A549 (cell line): ENCODE measurements around the gene SLC12A7. TPM values are rescaled to one million over a fixed set of nuclear protein-coding genes. Genes with fewer than 3 reads are reported as not detected.
A peak's percentile ranks its signal among the peaks of the same experiment; 100 is the strongest.

Experiments
- ATAC-seq, 2 experiments: fragments of 200-7000 bp in 1 of 2; fragments of >200 bp in 1 of 2; cut with Nextera tagmentation in 1 of 2; cut with Tn5 transposase in 1 of 2; 3 replicates each; pipeline versions ENCODE4 v1.8.0 to v1.9.1; 2018 to 2020; ENCODE audit warnings: mild to moderate bottlenecking in 1 of 2, moderate library complexity in 1 of 2
- CTCF ChIA-PET: fragments of 300-600 bp; sonication (Branson Sonifier 250); formaldehyde crosslinking; extraction: SDS; loops from one replicate; lab custom pipeline; 2021; ENCODE audit warnings: antibody characterized with exemption, inconsistent platforms; lab: Yijun Ruan, JAX
- POLR2A ChIA-PET: fragments of 350-600 bp; formaldehyde crosslinking; extraction: SDS; loops from one replicate; lab custom pipeline; 2021; ENCODE audit warnings: antibody characterized with exemption, inconsistent platforms; lab: Yijun Ruan, JAX
- DNase-seq, 2 experiments: peaks; one replicate each; pipeline versions ENCODE4 v3.0.0 to v3.0.0-alpha.2; 2011 to 2016; ENCODE audit warnings: low read depth in 1 of 2, low spot score in 1 of 2
- FAIRE-seq: peaks from 2 replicates; lab custom pipeline; 2011; peaks lifted over from hg19 to GRCh38; lab: Jason Lieb, UNC
- H3K27ac ChIP-seq, 2 experiments: fragments of >200 bp; sonication (Bioruptor Twin); formaldehyde crosslinking; 3 replicates each; pipeline ENCODE4 v1.5.1; 2016 to 2017
- H3K4me1 ChIP-seq: fragments of >200 bp; sonication (Bioruptor Twin); formaldehyde crosslinking; 3 replicates; pipeline ENCODE4 v1.6.1; 2016
- H3K4me2 ChIP-seq: fragments of >200 bp; sonication (Bioruptor Twin); formaldehyde crosslinking; 3 replicates; pipeline ENCODE4 v1.6.1; 2016
- H3K4me3 ChIP-seq: fragments of >200 bp; sonication (Bioruptor Twin); formaldehyde crosslinking; 3 replicates; pipeline ENCODE4 v1.5.1; 2016
- H3K9me3 ChIP-seq: fragments of >200 bp; sonication (Bioruptor Twin); formaldehyde crosslinking; 3 replicates; pipeline ENCODE4 v1.6.1; 2016
- BHLHE40 ChIP-seq: IDR thresholded peaks from 2 replicates; pipeline ENCODE4 v1.6.1; 2012; ENCODE audit warnings: low read depth, low read length, inconsistent platforms
- CHD2 ChIP-seq: fragments of 150-350 bp; IDR thresholded peaks from 2 replicates; pipeline ENCODE4 v1.6.1; 2014; ENCODE audit warnings: low read length; ENCODE audit not compliant: partially characterized antibody
- CHD4 ChIP-seq: fragments of 200-600 bp; sonication (generic); IDR thresholded peaks from 2 replicates; pipeline ENCODE4 v1.6.1; 2016; ENCODE audit warnings: antibody characterized with exemption, mild to moderate bottlenecking, borderline replicate concordance
- EHMT2 ChIP-seq: fragments of 200-600 bp; sonication (generic); IDR thresholded peaks from 2 replicates; pipeline ENCODE4 v1.6.1; 2016; ENCODE audit warnings: antibody characterized with exemption, low read depth, mild to moderate bottlenecking, moderate library complexity
- FOSL2 ChIP-seq, 2 experiments: fragments of 450-650 bp in 1 of 2; fragments of >200 bp in 1 of 2; sonication (Bioruptor Twin) in 1 of 2; formaldehyde crosslinking; IDR thresholded peaks; 2 replicates each; pipeline versions ENCODE4 v1.5.0 to v1.6.1; 2016 to 2020; ENCODE audit warnings: mild to moderate bottlenecking in 1 of 2, moderate library complexity in 1 of 2
- GATA3 ChIP-seq: IDR thresholded peaks from 2 replicates; pipeline ENCODE4 v1.6.1; 2012; ENCODE audit warnings: borderline replicate concordance
- HOXB13 ChIP-seq: fragments of 250-450 bp; sonication (Bioruptor Pico); IDR thresholded peaks from 2 replicates; pipeline ENCODE4 v1.5.0; 2020; ENCODE audit warnings: low read depth, mild to moderate bottlenecking, moderate library complexity
- HOXB5 ChIP-seq: fragments of 250-450 bp; sonication (Bioruptor Pico); IDR thresholded peaks from 2 replicates; pipeline ENCODE4 v1.5.0; 2020; ENCODE audit warnings: mild to moderate bottlenecking, moderate library complexity
- JUNB ChIP-seq: fragments of >200 bp; sonication (Bioruptor Twin); formaldehyde crosslinking; IDR thresholded peaks from 2 replicates; pipeline ENCODE4 v1.6.1; 2016
- MAFK ChIP-seq: fragments of 450-650 bp; IDR thresholded peaks from 2 replicates; pipeline ENCODE4 v1.6.1; 2014; ENCODE audit not compliant: partially characterized antibody
- PHF8 ChIP-seq: fragments of 200-600 bp; sonication (generic); IDR thresholded peaks from 2 replicates; pipeline ENCODE4 v1.6.1; 2016; ENCODE audit warnings: low read depth, mild to moderate bottlenecking, antibody characterized with exemption, moderate library complexity, borderline replicate concordance
- RAD21 ChIP-seq, 2 experiments: fragments of >200 bp in 1 of 2; sonication (Bioruptor Twin) in 1 of 2; formaldehyde crosslinking in 1 of 2; IDR thresholded peaks in 1 of 2; conservative IDR thresholded peaks in 1 of 2; 2 replicates in 1 of 2; 3 replicates in 1 of 2; pipeline ENCODE4 v1.6.1; 2012 to 2018; ENCODE audit warnings: inconsistent platforms in 1 of 2
- RFX5 ChIP-seq: fragments of 450-650 bp; IDR thresholded peaks from 2 replicates; pipeline ENCODE4 v1.7.1; 2014; ENCODE audit warnings: antibody characterized with exemption, mild to moderate bottlenecking, moderate library complexity
- SREBF2 ChIP-seq: fragments of 450-650 bp; IDR thresholded peaks from 2 replicates; pipeline ENCODE4 v1.6.1; 2014; ENCODE audit warnings: mild to moderate bottlenecking, moderate library complexity
- TFCP2L1 ChIP-seq: fragments of 250-450 bp; sonication (Bioruptor Pico); IDR thresholded peaks from 2 replicates; pipeline ENCODE4 v1.5.0; 2021; ENCODE audit warnings: mild to moderate bottlenecking
- TP53 ChIP-seq: fragments of 250-450 bp; sonication (Bioruptor Pico); IDR thresholded peaks from 2 replicates; pipeline ENCODE4 v1.5.0; 2021; ENCODE audit warnings: mild to moderate bottlenecking, moderate library complexity
- ZC3H11A ChIP-seq: fragments of 450-650 bp; IDR thresholded peaks from 2 replicates; pipeline ENCODE4 v1.6.1; 2014; ENCODE audit warnings: antibody characterized with exemption, mild to moderate bottlenecking
- WGBS: methylation state at CpG from one replicate; pipeline ENCODE4 v1.1.6; 2017; ENCODE audit errors: missing lambda C conversion rate; 5-methylcytosine and 5-hydroxymethylcytosine counted together
- polyA plus RNA-seq, 4 experiments: library from polyadenylated mRNA; depleted of rRNA in 3 of 4; stranded (reverse); fragments of >200 nt; fragmentation: RNase III in 1 of 4; extraction: RNeasy Plus Mini Kit Qiagen cat#74134 plus additional on column Dnase treatment in 1 of 4; gene quantifications; 2 replicates in 3 of 4; 3 replicates in 1 of 4; pipeline ENCODE4 v1.2.3, GENCODE V29; 2011 to 2017
- TF ChIP-seq, protein P1 (sequence below): fragments of >200 bp; sonication (Bioruptor Twin); formaldehyde crosslinking; IDR thresholded peaks from 3 replicates; pipeline ENCODE4 v1.6.1; 2016
- TF ChIP-seq, protein P2 (sequence below): IDR thresholded peaks from 2 replicates; pipeline ENCODE4 v1.6.1; 2012
- TF ChIP-seq, protein P3 (sequence below): fragments of 250-450 bp; sonication (Bioruptor Pico); IDR thresholded peaks from 2 replicates; pipeline ENCODE4 v1.5.0; 2021; ENCODE audit warnings: mild to moderate bottlenecking, moderate library complexity, borderline replicate concordance
- TF ChIP-seq, protein P4 (sequence below): fragments of 150-350 bp; IDR thresholded peaks from 2 replicates; pipeline ENCODE4 v1.6.1; 2014; ENCODE audit warnings: low read depth, mild to moderate bottlenecking, low read length

The SLC12A7 gene
- polyA plus RNA-seq, 2 of the 4 experiments (the other 2 are of a cell fraction) = 11.2 to 22.5 TPM

DNA sequence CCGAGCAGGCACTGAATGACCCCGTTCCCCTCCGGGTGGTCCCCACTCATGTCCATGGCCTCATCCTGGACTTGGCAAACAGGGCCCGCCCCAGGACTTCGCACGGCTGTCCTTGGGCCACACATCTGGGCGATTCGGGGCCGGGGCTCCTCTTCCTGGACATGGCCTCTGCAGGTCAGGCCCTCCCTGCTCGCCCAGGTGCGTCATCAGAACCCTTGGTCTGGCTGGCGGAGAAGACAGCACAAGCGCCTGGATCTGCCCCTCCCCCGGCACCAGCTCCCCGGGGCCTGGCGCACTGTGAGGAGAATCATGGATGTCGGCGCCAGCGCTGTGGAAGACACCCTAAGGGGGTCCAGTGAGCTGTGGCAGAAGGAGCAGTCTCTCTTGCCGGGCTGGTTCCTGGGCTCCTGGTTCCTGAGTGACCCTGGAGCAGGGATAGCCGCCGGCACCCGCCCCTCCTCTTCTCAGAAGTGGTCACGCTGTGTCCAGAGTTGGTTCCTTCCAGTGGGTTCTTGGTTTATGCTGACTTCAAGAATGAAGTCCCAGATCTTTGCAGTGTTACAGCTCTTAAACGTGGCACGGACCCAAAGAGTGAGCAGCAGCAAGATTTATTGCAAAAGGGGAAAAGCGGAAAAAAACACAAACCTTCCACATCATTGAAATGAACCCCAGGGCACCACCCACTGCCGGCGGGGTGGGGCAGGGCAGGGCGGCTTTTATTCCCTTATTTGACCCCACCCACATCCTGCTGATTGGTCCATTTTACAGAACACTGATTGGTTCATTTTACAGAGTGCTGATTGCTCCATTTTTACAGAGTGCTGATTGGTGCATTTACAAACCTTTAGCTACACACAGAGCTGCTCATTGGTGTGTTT, 25.9 kb upstream of the SLC12A7 start:
- Histone ChIP-seq H3K27ac (no peak overlapping the region), H3K9me3 (no peaks in the 10 kb centered on the region), H3K4me3 (no peak overlapping the region), H3K4me2 (no peak overlapping the region), H3K4me1 (peaks cover 5% of the 10 kb centered on the region; the same call in 2 of the 3 replicates)
- 83% methylated on average over 20 of the region's 30 CpGs for WGBS
- ChIA-PET CTCF (interaction anchor here (0.7 to 6.7 kb wide), 13 partner anchors 14 to 214 kb away, joined by 3 to 55 read pairs (median 6); no protein-coding TSS in a partner anchor), POLR2A (no interaction called here)
- ATAC-seq (peak in 1 of 2 experiments; percentile 16; a peak in 1 of 6 replicates), DNase-seq (peak in 1 of 2 experiments; percentile 36), FAIRE-seq (no peak)
- TF ChIP-seq FOSL2 (IDR thresholded peaks at IDR 0.05) (no peak), FOSL2 (CRISPR knock-in tag; IDR thresholded peaks at IDR 0.05) (no peak), MAFK (peak; percentile 70)

DNA sequence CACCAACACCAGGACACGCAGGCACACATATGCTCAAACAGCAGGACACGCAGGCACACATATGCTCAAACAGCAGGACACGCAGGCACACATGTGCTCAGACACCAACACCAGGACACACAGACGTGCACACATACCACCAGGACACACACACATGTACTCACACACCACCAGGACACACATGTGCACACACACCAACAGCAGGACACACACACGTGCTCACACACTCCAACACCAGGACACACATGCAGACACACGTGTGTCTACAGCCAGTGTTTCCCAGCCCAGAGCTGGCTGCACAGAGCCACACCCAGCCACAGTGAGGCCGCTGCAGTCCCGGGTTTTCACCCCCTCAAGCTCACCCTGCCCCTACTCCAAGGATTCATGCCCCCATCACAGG, 25.0 kb upstream of the SLC12A7 start:
- POLR2A ChIA-PET = no interaction called here
- TF ChIP-seq SREBF2 = no peak
- no peak for TF ChIP-seq EHMT2
- TF ChIP-seq, protein P1, sequence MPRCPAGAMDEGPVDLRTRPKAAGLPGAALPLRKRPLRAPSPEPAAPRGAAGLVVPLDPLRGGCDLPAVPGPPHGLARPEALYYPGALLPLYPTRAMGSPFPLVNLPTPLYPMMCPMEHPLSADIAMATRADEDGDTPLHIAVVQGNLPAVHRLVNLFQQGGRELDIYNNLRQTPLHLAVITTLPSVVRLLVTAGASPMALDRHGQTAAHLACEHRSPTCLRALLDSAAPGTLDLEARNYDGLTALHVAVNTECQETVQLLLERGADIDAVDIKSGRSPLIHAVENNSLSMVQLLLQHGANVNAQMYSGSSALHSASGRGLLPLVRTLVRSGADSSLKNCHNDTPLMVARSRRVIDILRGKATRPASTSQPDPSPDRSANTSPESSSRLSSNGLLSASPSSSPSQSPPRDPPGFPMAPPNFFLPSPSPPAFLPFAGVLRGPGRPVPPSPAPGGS = no peak
- TF ChIP-seq RAD21 (conservative IDR thresholded peaks at IDR 0.05 in 1 of 2, IDR thresholded peaks at IDR 0.05 in 1 of 2) = no peak
- TF ChIP-seq, protein P2, sequence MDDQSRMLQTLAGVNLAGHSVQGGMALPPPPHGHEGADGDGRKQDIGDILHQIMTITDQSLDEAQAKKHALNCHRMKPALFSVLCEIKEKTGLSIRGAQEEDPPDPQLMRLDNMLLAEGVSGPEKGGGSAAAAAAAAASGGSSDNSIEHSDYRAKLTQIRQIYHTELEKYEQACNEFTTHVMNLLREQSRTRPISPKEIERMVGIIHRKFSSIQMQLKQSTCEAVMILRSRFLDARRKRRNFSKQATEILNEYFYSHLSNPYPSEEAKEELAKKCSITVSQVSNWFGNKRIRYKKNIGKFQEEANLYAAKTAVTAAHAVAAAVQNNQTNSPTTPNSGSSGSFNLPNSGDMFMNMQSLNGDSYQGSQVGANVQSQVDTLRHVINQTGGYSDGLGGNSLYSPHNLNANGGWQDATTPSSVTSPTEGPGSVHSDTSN = no peak
- no peak for TF ChIP-seq CHD2
- TF ChIP-seq TFCP2L1 (CRISPR knock-in tag) = no peak
- TF ChIP-seq TP53 (CRISPR knock-in tag) = no peak
- TF ChIP-seq CHD4 = no peak
- TF ChIP-seq HOXB5 (CRISPR knock-in tag) = no peak
- TF ChIP-seq RFX5 = no peak
- TF ChIP-seq, all 56 proteins: peak for 0
- peaks cover 5% of the 10 kb centered on the region; the same call in 2 of the 3 replicates for H3K4me1 ChIP-seq
- FAIRE-seq = no peak
- CTCF ChIA-PET = interaction anchor here (0.7 to 6.7 kb wide), 6 partner anchors 15 to 213 kb away, joined by 3 to 55 read pairs (median 7); no protein-coding TSS in a partner anchor
- H3K4me3 ChIP-seq = no peak overlapping the region
- no peak overlapping the region for H3K4me2 ChIP-seq
- no peak for ATAC-seq
- DNase-seq = no peak
- H3K27ac ChIP-seq = no peak overlapping the region
- no peaks in the 10 kb centered on the region for H3K9me3 ChIP-seq
- WGBS = 72% methylated on average over 8 of the region's 8 CpGs

DNA sequence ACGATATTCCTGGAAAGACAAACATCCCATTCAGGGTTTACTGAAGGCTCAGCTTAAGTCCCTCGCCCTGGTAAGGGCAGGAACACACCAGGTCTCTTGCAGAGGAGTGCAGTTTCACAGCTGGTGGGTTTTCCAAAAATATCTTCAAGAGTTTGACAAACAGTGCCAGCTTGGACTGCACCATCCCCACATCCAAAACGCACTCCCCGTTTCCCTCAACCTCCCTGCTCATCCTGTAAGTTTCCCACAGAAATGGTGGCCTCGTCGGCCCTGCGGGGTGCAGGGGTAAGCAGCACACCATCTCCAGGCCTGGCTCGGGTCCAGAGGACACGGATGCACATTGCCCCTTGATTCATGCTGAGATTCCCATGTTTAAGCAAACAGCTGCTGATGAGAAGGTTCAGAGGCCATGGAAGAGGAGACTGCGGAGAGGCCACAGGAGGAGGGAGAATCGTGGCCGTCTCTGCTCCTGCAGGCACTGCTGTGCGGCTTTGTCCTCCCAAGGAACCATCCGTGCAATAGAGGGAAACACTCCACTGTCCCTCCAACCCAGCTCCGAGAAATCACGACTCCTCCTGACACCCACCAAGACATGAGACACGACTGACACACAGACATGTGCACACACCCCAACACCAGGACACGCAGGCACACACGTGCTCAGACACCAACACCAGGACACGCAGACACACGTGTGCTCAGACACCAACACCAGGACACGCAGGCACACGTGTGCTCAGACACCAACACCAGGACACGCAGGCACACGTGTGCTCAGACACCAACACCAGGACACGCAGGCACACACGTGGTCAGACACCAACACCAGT, 24.0 kb upstream of the SLC12A7 start:
- peaks cover 5% of the 10 kb centered on the region; the same call in 2 of the 3 replicates for H3K4me1 ChIP-seq
- ChIA-PET CTCF (interaction anchor here (0.9 to 1.5 kb wide), 3 partner anchors 12 to 126 kb away, joined by 3 to 4 read pairs (median 4); no protein-coding TSS in a partner anchor), POLR2A (no interaction called here)
- H3K27ac ChIP-seq = no peak overlapping the region
- H3K9me3 ChIP-seq = no peaks in the 10 kb centered on the region
- FAIRE-seq (no peak), DNase-seq (no peak), ATAC-seq (no peak)
- H3K4me3 ChIP-seq = no peak overlapping the region
- no peak overlapping the region for H3K4me2 ChIP-seq
- TF ChIP-seq, protein P3, sequence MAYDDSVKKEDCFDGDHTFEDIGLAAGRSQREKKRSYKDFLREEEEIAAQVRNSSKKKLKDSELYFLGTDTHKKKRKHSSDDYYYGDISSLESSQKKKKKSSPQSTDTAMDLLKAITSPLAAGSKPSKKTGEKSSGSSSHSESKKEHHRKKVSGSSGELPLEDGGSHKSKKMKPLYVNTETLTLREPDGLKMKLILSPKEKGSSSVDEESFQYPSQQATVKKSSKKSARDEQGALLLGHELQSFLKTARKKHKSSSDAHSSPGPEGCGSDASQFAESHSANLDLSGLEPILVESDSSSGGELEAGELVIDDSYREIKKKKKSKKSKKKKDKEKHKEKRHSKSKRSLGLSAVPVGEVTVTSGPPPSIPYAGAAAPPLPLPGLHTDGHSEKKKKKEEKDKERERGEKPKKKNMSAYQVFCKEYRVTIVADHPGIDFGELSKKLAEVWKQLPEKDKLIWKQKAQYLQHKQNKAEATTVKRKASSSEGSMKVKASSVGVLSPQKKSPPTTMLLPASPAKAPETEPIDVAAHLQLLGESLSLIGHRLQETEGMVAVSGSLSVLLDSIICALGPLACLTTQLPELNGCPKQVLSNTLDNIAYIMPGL (CRISPR knock-in tag) = no peak
- TF ChIP-seq PHF8 (no peak), BHLHE40 (no peak), RAD21 (conservative IDR thresholded peaks at IDR 0.05 in 1 of 2, IDR thresholded peaks at IDR 0.05 in 1 of 2) (no peak), GATA3 (no peak), JUNB (no peak), ZC3H11A (no peak), EHMT2 (no peak), HOXB13 (CRISPR knock-in tag) (no peak)
- TF ChIP-seq, protein P4, sequence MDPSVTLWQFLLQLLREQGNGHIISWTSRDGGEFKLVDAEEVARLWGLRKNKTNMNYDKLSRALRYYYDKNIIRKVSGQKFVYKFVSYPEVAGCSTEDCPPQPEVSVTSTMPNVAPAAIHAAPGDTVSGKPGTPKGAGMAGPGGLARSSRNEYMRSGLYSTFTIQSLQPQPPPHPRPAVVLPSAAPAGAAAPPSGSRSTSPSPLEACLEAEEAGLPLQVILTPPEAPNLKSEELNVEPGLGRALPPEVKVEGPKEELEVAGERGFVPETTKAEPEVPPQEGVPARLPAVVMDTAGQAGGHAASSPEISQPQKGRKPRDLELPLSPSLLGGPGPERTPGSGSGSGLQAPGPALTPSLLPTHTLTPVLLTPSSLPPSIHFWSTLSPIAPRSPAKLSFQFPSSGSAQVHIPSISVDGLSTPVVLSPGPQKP = no peak
- WGBS = 69% methylated on average over 19 of the region's 27 CpGs
